CD4-positive, alpha-beta T cell (primary cell): ENCODE data around the gene LANCL2. TPM values are rescaled to one million over a fixed set of nuclear protein-coding genes. Genes with fewer than 3 reads are reported as not detected.

ENCODE experiments used
- ATAC-seq: fragments of 200-7000 bp; cut with Tn5 transposase; one replicate; pipeline ENCODE4 v1.10.0; 2022; ENCODE audit warnings: mild to moderate bottlenecking; ENCODE audit not compliant: poor library complexity
- CTCF ChIA-PET: fragments of 350-600 bp; sonication (Branson Sonifier 250); formaldehyde crosslinking; loops from one replicate; lab custom pipeline; 2021; ENCODE audit warnings: antibody characterized with exemption, inconsistent platforms; lab: Charles Lee
- POLR2A ChIA-PET: fragments of 350-600 bp; sonication (Branson Sonifier 250); formaldehyde crosslinking; loops from one replicate; lab custom pipeline; 2021; ENCODE audit warnings: antibody characterized with exemption, inconsistent platforms; lab: Charles Lee
- DNase-seq, 14 experiments: peaks; one replicate each; pipeline ENCODE4 v3.0.0-alpha.2; 2013 to 2020; ENCODE audit warnings: mixed read lengths in 2 of 14
- H3K27ac ChIP-seq, 2 donors: one replicate each; pipeline versions ENCODE4 v1.5.1 to v1.7.0; 2013; ENCODE audit warnings: low read length in 2 of 2, low read depth in 1 of 2, mild to moderate bottlenecking in 1 of 2
- H3K27me3 ChIP-seq, 2 experiments: 1 replicate in 1 of 2; 2 replicates in 1 of 2; pipeline versions ENCODE4 v1.6.1 to v1.7.0; 2013; ENCODE audit warnings: low read length in 2 of 2, control low read depth in 1 of 2, mild to moderate bottlenecking in 1 of 2, moderate library complexity in 1 of 2; ENCODE audit not compliant: insufficient read depth in 2 of 2, control insufficient read depth in 1 of 2
- H3K36me3 ChIP-seq: one replicate; pipeline ENCODE4 v1.6.1; 2013; ENCODE audit warnings: low read length, control low read depth; ENCODE audit not compliant: insufficient read depth
- H3K4me1 ChIP-seq: one replicate; pipeline ENCODE4 v1.6.1; 2013; ENCODE audit warnings: low read length, control low read depth; ENCODE audit not compliant: insufficient read depth
- H3K4me3 ChIP-seq: one replicate; pipeline ENCODE4 v1.5.1; 2013; ENCODE audit warnings: mild to moderate bottlenecking, low read length, moderate library complexity
- H3K9me3 ChIP-seq, 2 experiments: 1 replicate in 1 of 2; 2 replicates in 1 of 2; pipeline versions ENCODE4 v1.6.1 to v1.7.0; 2013; ENCODE audit warnings: low read length in 2 of 2, mild to moderate bottlenecking in 2 of 2, control low read depth in 1 of 2, moderate library complexity in 1 of 2; ENCODE audit not compliant: control insufficient read depth in 1 of 2, insufficient read depth in 1 of 2
- H3K27ac Mint-ChIP-seq: one replicate; pipeline ENCODE4 v1.8.0; 2020; ENCODE audit warnings: mixed read lengths
- H3K27me3 Mint-ChIP-seq: one replicate; pipeline ENCODE4 v1.8.0; 2021; ENCODE audit warnings: mixed read lengths
- H3K36me3 Mint-ChIP-seq: one replicate; pipeline ENCODE4 v1.8.0; 2021; ENCODE audit warnings: low read depth, mixed read lengths
- H3K4me1 Mint-ChIP-seq: one replicate; pipeline ENCODE4 v1.8.0; 2021; ENCODE audit warnings: low read depth, mixed read lengths
- H3K4me3 Mint-ChIP-seq: one replicate; pipeline ENCODE4 v1.8.0; 2020; ENCODE audit warnings: mild to moderate bottlenecking, mixed read lengths
- H3K9me3 Mint-ChIP-seq: one replicate; pipeline ENCODE4 v1.8.0; 2020; ENCODE audit warnings: mixed read lengths
- intact Hi-C, 2 experiments: fragments of 100-400 bp; cut with DNase I in 1 of 2; cut with micrococcal nuclease in 1 of 2; formaldehyde crosslinking; loops; one replicate each; pipeline versions ENCODE4 v1.15.1 to v1.9.0; 2023 to 2025; cut with DNase I, micrococcal nuclease
- total RNA-seq, 174 experiments: library from RNA in 2 of 174; stranded (reverse) in 2 of 174; gene quantifications; one replicate each; pipeline ENCODE4 v1.2.3 and lab custom pipeline; 2021 to 2026
- TF ChIP-seq, protein P1 (sequence below): fragments of 200-600 bp; IDR thresholded peaks from one replicate; pipeline ENCODE4 v1.8.0; 2022; ENCODE audit warnings: antibody characterized with exemption, mild to moderate bottlenecking

LANCL2 gene
- total RNA-seq, 2 experiments from 2014 or later: 7.1 to 9.0 TPM

DNA sequence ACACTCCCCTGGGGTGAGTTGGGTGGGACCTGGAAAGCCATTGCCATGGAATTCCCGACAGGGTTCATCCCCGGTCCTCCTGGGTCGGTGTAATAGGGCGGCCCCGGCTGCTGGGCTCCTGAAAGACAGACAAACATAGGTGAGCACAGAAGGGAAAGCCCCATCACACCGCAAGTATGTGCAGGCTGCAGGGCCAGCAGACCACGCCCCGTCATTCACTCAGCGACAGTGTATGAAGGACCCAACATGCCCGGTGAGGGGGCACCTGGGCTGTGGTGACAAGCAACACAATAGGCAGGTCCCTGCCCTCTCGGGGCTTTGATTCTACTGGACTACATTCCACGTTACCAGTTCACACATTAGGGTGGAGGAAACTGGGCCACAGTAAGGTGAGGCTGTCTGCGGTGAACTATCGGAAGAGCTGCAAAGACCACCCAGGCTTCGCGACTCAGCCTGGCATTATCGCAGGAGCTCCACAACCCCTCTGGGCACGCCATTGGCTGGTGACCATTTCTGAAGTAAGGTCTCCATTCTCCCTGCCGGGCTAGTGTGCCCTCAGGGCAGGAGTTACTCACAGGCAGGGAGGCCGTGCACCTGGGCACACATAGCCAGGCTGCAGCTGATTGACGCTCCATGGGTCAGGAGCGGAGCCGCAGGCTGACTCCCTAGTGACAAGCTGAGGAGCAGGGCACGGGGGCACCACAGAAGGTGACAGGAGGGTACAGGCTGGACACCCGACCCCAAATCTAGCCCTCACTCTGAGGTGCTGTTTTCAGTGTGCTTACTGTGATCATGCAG, 108.0 kb downstream of the LANCL2 start:
- Histone ChIP-seq H3K27ac (no peak overlapping the region), H3K27me3 (no peaks in the 10 kb centered on the region), H3K4me3 (no peak overlapping the region), H3K36me3 (peaks cover 16% of the 10 kb centered on the region), H3K4me1 (peaks cover 88% of the 10 kb centered on the region), H3K9me3 (no peaks in the 10 kb centered on the region)
- ATAC-seq (no peak), DNase-seq (peak in 1 of 14 experiments; percentile 49)
- POLR2A ChIA-PET: interaction anchor here (1.0 kb wide), 1 partner anchor 107 kb away, joined by 3 read pairs; no protein-coding TSS in a partner anchor
- peak overlapping the region; percentile 94 for H3K27ac Mint-ChIP-seq
- TF ChIP-seq, protein P1, sequence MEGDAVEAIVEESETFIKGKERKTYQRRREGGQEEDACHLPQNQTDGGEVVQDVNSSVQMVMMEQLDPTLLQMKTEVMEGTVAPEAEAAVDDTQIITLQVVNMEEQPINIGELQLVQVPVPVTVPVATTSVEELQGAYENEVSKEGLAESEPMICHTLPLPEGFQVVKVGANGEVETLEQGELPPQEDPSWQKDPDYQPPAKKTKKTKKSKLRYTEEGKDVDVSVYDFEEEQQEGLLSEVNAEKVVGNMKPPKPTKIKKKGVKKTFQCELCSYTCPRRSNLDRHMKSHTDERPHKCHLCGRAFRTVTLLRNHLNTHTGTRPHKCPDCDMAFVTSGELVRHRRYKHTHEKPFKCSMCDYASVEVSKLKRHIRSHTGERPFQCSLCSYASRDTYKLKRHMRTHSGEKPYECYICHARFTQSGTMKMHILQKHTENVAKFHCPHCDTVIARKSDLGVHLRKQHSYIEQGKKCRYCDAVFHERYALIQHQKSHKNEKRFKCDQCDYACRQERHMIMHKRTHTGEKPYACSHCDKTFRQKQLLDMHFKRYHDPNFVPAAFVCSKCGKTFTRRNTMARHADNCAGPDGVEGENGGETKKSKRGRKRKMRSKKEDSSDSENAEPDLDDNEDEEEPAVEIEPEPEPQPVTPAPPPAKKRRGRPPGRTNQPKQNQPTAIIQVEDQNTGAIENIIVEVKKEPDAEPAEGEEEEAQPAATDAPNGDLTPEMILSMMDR: no peak
- CTCF ChIA-PET: no interaction called here
- H3K9me3 Mint-ChIP-seq: no peaks in the 10 kb centered on the region
- H3K27me3 Mint-ChIP-seq: no peaks in the 10 kb centered on the region
- H3K4me1 Mint-ChIP-seq: peaks cover 78% of the 10 kb centered on the region
- intact Hi-C loops: no loop called here
- H3K4me3 Mint-ChIP-seq: peak overlapping the region; percentile 78
- peaks cover 57% of the 10 kb centered on the region for H3K36me3 Mint-ChIP-seq

DNA sequence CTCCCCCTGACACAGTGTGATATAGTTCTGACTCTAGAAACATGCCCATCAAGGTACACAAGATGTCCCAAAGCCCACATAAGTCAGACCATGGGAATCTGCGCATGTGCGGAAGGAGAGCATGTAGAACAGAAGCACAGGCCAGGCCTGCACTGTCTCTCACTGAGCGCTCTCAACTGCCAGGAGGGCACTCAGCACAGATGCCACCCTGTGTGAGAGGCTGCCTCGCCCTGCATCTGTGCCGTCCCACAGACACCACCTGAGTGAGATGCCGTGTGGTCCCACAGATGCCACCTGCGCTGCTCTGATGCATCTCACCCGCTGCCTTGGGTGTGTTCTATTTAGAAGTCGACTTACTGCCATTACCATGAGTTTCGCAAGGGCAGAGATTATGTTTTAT, 108.8 kb downstream of the LANCL2 start:
- Mint-ChIP-seq H3K9me3 (no peaks in the 10 kb centered on the region), H3K4me1 (peaks cover 77% of the 10 kb centered on the region), H3K4me3 (peak overlapping the region; percentile 78), H3K27me3 (no peaks in the 10 kb centered on the region), H3K36me3 (peaks cover 61% of the 10 kb centered on the region), H3K27ac (peak overlapping the region; percentile 94)
- intact Hi-C loops: loop anchor here in 1 of 2 experiments (2.0 kb wide), 1 partner anchor 39 kb away; no protein-coding TSS in a partner anchor
- peak overlapping the region; percentile 18 to 43 for H3K27ac ChIP-seq
- peaks cover 16% of the 10 kb centered on the region for H3K36me3 ChIP-seq
- H3K4me1 ChIP-seq: peaks cover 88% of the 10 kb centered on the region
- POLR2A ChIA-PET: interaction anchor here (1.0 kb wide), 1 partner anchor 108 kb away, joined by 3 read pairs; no protein-coding TSS in a partner anchor
- ATAC-seq (no peak), DNase-seq (peak in 2 of 14 experiments; percentile 22 to 29)
- TF ChIP-seq, protein P1: no peak
- no peaks in the 10 kb centered on the region for H3K9me3 ChIP-seq
- no peak overlapping the region for H3K4me3 ChIP-seq
- CTCF ChIA-PET: no interaction called here
- no peaks in the 10 kb centered on the region for H3K27me3 ChIP-seq

DNA sequence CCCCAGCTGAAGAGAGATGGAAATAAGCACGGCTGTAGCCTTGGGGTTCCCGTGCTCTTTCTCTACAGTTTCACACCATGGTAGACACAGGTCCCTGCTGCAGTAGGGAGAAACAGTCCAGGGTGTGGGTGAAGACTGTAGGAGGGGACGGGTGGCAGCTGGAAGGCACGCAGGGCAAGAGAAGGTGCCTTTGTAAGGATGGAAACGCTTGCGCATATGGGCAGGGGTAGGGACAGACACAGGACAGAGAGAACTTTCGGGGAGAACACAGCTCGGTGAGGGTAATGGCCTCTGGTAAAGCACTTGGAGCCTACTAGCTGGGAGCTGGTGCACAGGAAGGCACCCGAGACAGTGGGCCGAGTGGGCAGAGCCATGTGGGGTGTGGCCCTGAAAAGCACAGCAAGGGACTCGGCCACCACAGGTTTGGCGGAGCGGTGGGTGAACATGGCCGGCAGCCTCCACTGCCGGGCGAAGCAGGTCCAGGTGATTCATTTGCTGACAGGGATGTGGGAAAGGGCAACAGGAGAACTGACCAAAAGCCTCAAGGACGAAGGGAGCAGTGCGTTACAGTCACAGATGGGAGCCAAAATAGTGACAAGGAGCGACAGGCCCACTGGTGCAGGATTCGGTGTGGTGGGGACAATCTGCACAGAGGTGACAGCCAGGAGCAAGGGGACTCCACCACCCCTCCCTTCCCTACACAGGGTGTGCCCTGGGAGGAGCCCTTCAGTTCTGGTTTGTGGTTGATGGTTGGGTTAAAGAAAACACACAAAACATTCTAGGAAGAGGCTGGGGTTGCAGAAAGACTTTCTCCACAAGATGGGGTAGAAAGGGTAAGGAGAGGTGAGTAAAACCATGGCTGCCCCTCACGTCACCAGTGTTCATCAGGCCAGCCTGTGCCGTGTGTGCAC, 110.1 kb downstream of the LANCL2 start:
- no peaks in the 10 kb centered on the region for H3K9me3 ChIP-seq
- H3K4me1 ChIP-seq: peaks cover 76% of the 10 kb centered on the region
- H3K36me3 Mint-ChIP-seq: peaks cover 53% of the 10 kb centered on the region
- H3K4me3 Mint-ChIP-seq: peak overlapping the region; percentile 78
- H3K9me3 Mint-ChIP-seq: no peaks in the 10 kb centered on the region
- DNase-seq: peak in 11 of 14 experiments; percentile 21 to 77 (median 33)
- peak overlapping the region in 1 of 2 donors; percentile 24 for H3K27ac ChIP-seq
- ChIA-PET CTCF (no interaction called here), POLR2A (interaction anchor here (0.9 to 1.0 kb wide), 2 partner anchors 58 to 76 kb away, joined by 3 to 4 read pairs; no protein-coding TSS in a partner anchor)
- peaks cover 16% of the 10 kb centered on the region for H3K36me3 ChIP-seq
- TF ChIP-seq, protein P1: no peak
- H3K27ac Mint-ChIP-seq: peak overlapping the region; percentile 94
- no peaks in the 10 kb centered on the region for H3K27me3 Mint-ChIP-seq
- H3K27me3 ChIP-seq: no peaks in the 10 kb centered on the region
- peaks cover 76% of the 10 kb centered on the region for H3K4me1 Mint-ChIP-seq
- peak overlapping the region; percentile 4 for H3K4me3 ChIP-seq
- ATAC-seq: peak; percentile 83
- intact Hi-C loops: loop anchor here in 1 of 2 experiments (2.0 to 5.0 kb wide), 2 partner anchors 40 to 103 kb away; no protein-coding TSS in a partner anchor
